GM12878 (cell line): ENCODE results near the gene MS4A1. TPM values are rescaled to one million over a fixed set of nuclear protein-coding genes. Genes with fewer than 3 reads are reported as not detected.

Experiments
- polyA plus RNA-seq, 11 experiments: library from polyadenylated mRNA; depleted of rRNA in 4 of 11; unstranded in 6 of 11; stranded (reverse) in 5 of 11; fragments of >200 nt; fragmentation: Nextera tagmentation in 4 of 11; fragmentation: Illumina TruSeq in 1 of 11; extraction: Ambion mirVana in 4 of 11; extraction: Trizol in 1 of 11; gene quantifications; 1 replicate in 1 of 11; 2 replicates in 10 of 11; pipeline versions ENCODE4 v1.2.1 to v1.2.3, GENCODE V29; 2011 to 2016; ENCODE audit warnings: inconsistent platforms in 2 of 11, missing spikeins in 2 of 11, low read depth in 1 of 11
- total RNA-seq, 4 experiments: library from RNA; depleted of rRNA in 3 of 4; stranded (reverse); fragments of >200 nt in 3 of 4; fragmentation: Illumina TruSeq in 1 of 4; extraction: Trizol in 1 of 4; gene quantifications; 2 replicates each; pipeline versions ENCODE4 v1.2.1 to v1.2.3, GENCODE V29; 2013 to 2021

The MS4A1 gene
- total and polyA plus RNA-seq, 10 of the 15 experiments (the other 5 are each of a cell fraction or from before 2014, with no cell fraction given) = 329 to 2,106 (median 687) TPM

Other genes starting within 250 kb of the MS4A1 start
Only the 7 nearest of the 9 such genes appear.
- 0.27 and 0.56 TPM in 2 replicates for gene MS4A4A, start 175.2 kb upstream of the MS4A1 start, total RNA-seq (2014; rRNA removed)
- 0.37 and 0.67 TPM in 2 replicates for gene MS4A4A, start 175.2 kb upstream of the MS4A1 start, total RNA-seq (2014; rRNA removed; fragmentation: Illumina TruSeq; extraction: Trizol)
- gene MS4A4A, start 175.2 kb upstream of the MS4A1 start, total RNA-seq (2021) = 0.88 and 1.2 TPM in 2 replicates
- gene MS4A4A, start 175.2 kb upstream of the MS4A1 start, polyA plus RNA-seq (2011; rRNA removed) = 0.10 and 0.19 TPM in 2 replicates
- gene MS4A4A, start 175.2 kb upstream of the MS4A1 start, polyA plus RNA-seq (2014; fragmentation: Illumina TruSeq; extraction: Trizol) = 0.22 and 0.69 TPM in 2 replicates
- gene MS4A4A, start 175.2 kb upstream of the MS4A1 start, polyA plus RNA-seq (2014; fragmentation: Nextera tagmentation; extraction: Ambion mirVana) = 1 to 10 TPM; 1.8 to 2.4 TPM
- gene MS4A4A, start 175.2 kb upstream of the MS4A1 start, polyA plus RNA-seq (2014; rRNA removed) = 0.91 and 1.4 TPM in 2 replicates
- under 1 TPM; 0.19 to 0.24 TPM for gene MS4A4A, start 175.2 kb upstream of the MS4A1 start, polyA plus RNA-seq (2016; fragmentation: Nextera tagmentation; extraction: Ambion mirVana)
- gene MS4A6E, start 128.6 kb upstream of the MS4A1 start, total RNA-seq (2014; rRNA removed) = 0.38 TPM in 1 of 2 replicates, not detected in the other
- gene MS4A6E, start 128.6 kb upstream of the MS4A1 start, total RNA-seq (2014; rRNA removed; fragmentation: Illumina TruSeq; extraction: Trizol) = not detected in 2 replicates
- gene MS4A6E, start 128.6 kb upstream of the MS4A1 start, total RNA-seq (2021) = not detected in 2 replicates
- gene MS4A6E, start 128.6 kb upstream of the MS4A1 start, polyA plus RNA-seq (2011; rRNA removed) = 0.14 and 0.27 TPM in 2 replicates
- gene MS4A6E, start 128.6 kb upstream of the MS4A1 start, polyA plus RNA-seq (2014; fragmentation: Illumina TruSeq; extraction: Trizol) = 0.71 TPM in 1 of 2 replicates, not detected in the other
- under 1 TPM; 0.47 to 0.49 TPM for gene MS4A6E, start 128.6 kb upstream of the MS4A1 start, polyA plus RNA-seq (2014; fragmentation: Nextera tagmentation; extraction: Ambion mirVana)
- not detected in 2 replicates for gene MS4A6E, start 128.6 kb upstream of the MS4A1 start, polyA plus RNA-seq (2014; rRNA removed)
- gene MS4A6E, start 128.6 kb upstream of the MS4A1 start, polyA plus RNA-seq (2016; fragmentation: Nextera tagmentation; extraction: Ambion mirVana) = under 1 TPM; 0.39 to 0.86 TPM
- gene MS4A7, start 77.3 kb upstream of the MS4A1 start, total RNA-seq (2014; rRNA removed) = 2.2 and 2.9 TPM in 2 replicates
- 3.8 and 4.0 TPM in 2 replicates for gene MS4A7, start 77.3 kb upstream of the MS4A1 start, total RNA-seq (2014; rRNA removed; fragmentation: Illumina TruSeq; extraction: Trizol)
- 2.3 and 3.3 TPM in 2 replicates for gene MS4A7, start 77.3 kb upstream of the MS4A1 start, total RNA-seq (2021)
- gene MS4A7, start 77.3 kb upstream of the MS4A1 start, polyA plus RNA-seq (2011; rRNA removed) = 9.6 and 11.1 TPM in 2 replicates
- 3.7 and 4.2 TPM in 2 replicates for gene MS4A7, start 77.3 kb upstream of the MS4A1 start, polyA plus RNA-seq (2014; fragmentation: Illumina TruSeq; extraction: Trizol)
- gene MS4A7, start 77.3 kb upstream of the MS4A1 start, polyA plus RNA-seq (2014; fragmentation: Nextera tagmentation; extraction: Ambion mirVana) = 10 to 100 TPM in 1 of 2 experiments, 1 to 10 TPM in 1; 7.2 to 17.0 TPM
- gene MS4A7, start 77.3 kb upstream of the MS4A1 start, polyA plus RNA-seq (2014; rRNA removed) = 3.9 and 4.6 TPM in 2 replicates
- gene MS4A7, start 77.3 kb upstream of the MS4A1 start, polyA plus RNA-seq (2016; fragmentation: Nextera tagmentation; extraction: Ambion mirVana) = 1 to 10 TPM; 1.7 to 1.8 TPM
- 0.11 and 0.40 TPM in 2 replicates for gene MS4A14, start 59.4 kb upstream of the MS4A1 start, total RNA-seq (2014; rRNA removed)
- 0.40 and 0.60 TPM in 2 replicates for gene MS4A14, start 59.4 kb upstream of the MS4A1 start, total RNA-seq (2014; rRNA removed; fragmentation: Illumina TruSeq; extraction: Trizol)
- 0.77 and 1.0 TPM in 2 replicates for gene MS4A14, start 59.4 kb upstream of the MS4A1 start, total RNA-seq (2021)
- gene MS4A14, start 59.4 kb upstream of the MS4A1 start, polyA plus RNA-seq (2011; rRNA removed) = 1.0 and 1.7 TPM in 2 replicates
- 0.81 and 0.89 TPM in 2 replicates for gene MS4A14, start 59.4 kb upstream of the MS4A1 start, polyA plus RNA-seq (2014; fragmentation: Illumina TruSeq; extraction: Trizol)
- under 1 TPM; 0.13 to 0.18 TPM for gene MS4A14, start 59.4 kb upstream of the MS4A1 start, polyA plus RNA-seq (2014; fragmentation: Nextera tagmentation; extraction: Ambion mirVana)
- gene MS4A14, start 59.4 kb upstream of the MS4A1 start, polyA plus RNA-seq (2014; rRNA removed) = 0.38 and 0.72 TPM in 2 replicates
- gene MS4A14, start 59.4 kb upstream of the MS4A1 start, polyA plus RNA-seq (2016; fragmentation: Nextera tagmentation; extraction: Ambion mirVana) = under 1 TPM in 1 of 2 experiments, not detected in 1; 0.63 TPM
- not detected in 2 replicates for gene MS4A5, start 26.3 kb upstream of the MS4A1 start, total RNA-seq (2014; rRNA removed)
- gene MS4A5, start 26.3 kb upstream of the MS4A1 start, total RNA-seq (2014; rRNA removed; fragmentation: Illumina TruSeq; extraction: Trizol) = not detected in 2 replicates
- not detected in 2 replicates for gene MS4A5, start 26.3 kb upstream of the MS4A1 start, total RNA-seq (2021)
- not detected in 2 replicates for gene MS4A5, start 26.3 kb upstream of the MS4A1 start, polyA plus RNA-seq (2011; rRNA removed)
- gene MS4A5, start 26.3 kb upstream of the MS4A1 start, polyA plus RNA-seq (2014; fragmentation: Illumina TruSeq; extraction: Trizol) = not detected in 2 replicates
- not detected for gene MS4A5, start 26.3 kb upstream of the MS4A1 start, polyA plus RNA-seq (2014; fragmentation: Nextera tagmentation; extraction: Ambion mirVana)
- gene MS4A5, start 26.3 kb upstream of the MS4A1 start, polyA plus RNA-seq (2014; rRNA removed) = not detected in 2 replicates
- not detected for gene MS4A5, start 26.3 kb upstream of the MS4A1 start, polyA plus RNA-seq (2016; fragmentation: Nextera tagmentation; extraction: Ambion mirVana)
- not detected in 2 replicates for gene MS4A12, start 36.9 kb downstream of the MS4A1 start, total RNA-seq (2014; rRNA removed)
- gene MS4A12, start 36.9 kb downstream of the MS4A1 start, total RNA-seq (2014; rRNA removed; fragmentation: Illumina TruSeq; extraction: Trizol) = not detected in 2 replicates
- not detected in 2 replicates for gene MS4A12, start 36.9 kb downstream of the MS4A1 start, total RNA-seq (2021)
- not detected in 2 replicates for gene MS4A12, start 36.9 kb downstream of the MS4A1 start, polyA plus RNA-seq (2011; rRNA removed)
- gene MS4A12, start 36.9 kb downstream of the MS4A1 start, polyA plus RNA-seq (2014; fragmentation: Illumina TruSeq; extraction: Trizol) = not detected in 2 replicates
- under 1 TPM in 1 of 2 experiments, not detected in 1; 0.05 TPM for gene MS4A12, start 36.9 kb downstream of the MS4A1 start, polyA plus RNA-seq (2014; fragmentation: Nextera tagmentation; extraction: Ambion mirVana)
- gene MS4A12, start 36.9 kb downstream of the MS4A1 start, polyA plus RNA-seq (2014; rRNA removed) = not detected in 2 replicates
- not detected for gene MS4A12, start 36.9 kb downstream of the MS4A1 start, polyA plus RNA-seq (2016; fragmentation: Nextera tagmentation; extraction: Ambion mirVana)
- not detected in 2 replicates for gene MS4A13, start 59.5 kb downstream of the MS4A1 start, total RNA-seq (2014; rRNA removed)
- gene MS4A13, start 59.5 kb downstream of the MS4A1 start, total RNA-seq (2014; rRNA removed; fragmentation: Illumina TruSeq; extraction: Trizol) = not detected in 2 replicates
- not detected in 2 replicates for gene MS4A13, start 59.5 kb downstream of the MS4A1 start, total RNA-seq (2021)
- not detected in 2 replicates for gene MS4A13, start 59.5 kb downstream of the MS4A1 start, polyA plus RNA-seq (2011; rRNA removed)
- gene MS4A13, start 59.5 kb downstream of the MS4A1 start, polyA plus RNA-seq (2014; fragmentation: Illumina TruSeq; extraction: Trizol) = not detected in 2 replicates
- gene MS4A13, start 59.5 kb downstream of the MS4A1 start, polyA plus RNA-seq (2014; fragmentation: Nextera tagmentation; extraction: Ambion mirVana) = not detected
- not detected in 2 replicates for gene MS4A13, start 59.5 kb downstream of the MS4A1 start, polyA plus RNA-seq (2014; rRNA removed)
- not detected for gene MS4A13, start 59.5 kb downstream of the MS4A1 start, polyA plus RNA-seq (2016; fragmentation: Nextera tagmentation; extraction: Ambion mirVana)